ENCODE measurements around the gene KCNB1.

- TF ChIP-seq CTCF (IDR thresholded peaks at IDR 0.05; ENCODE audit: insufficient read depth, low read length) (no peak), GABPA (IDR thresholded peaks at IDR 0.05; ENCODE audit: low read depth) (no peak), POLR2AphosphoS5 (IDR thresholded peaks at IDR 0.05; ENCODE audit: low read depth) (no peak)
Observed at GRCh38 chr20:49404461-49404860, 78.0 kb downstream of the KCNB1 start.

Measured in HL-60 (cell line).